Liver (tissue), 9 donors: ENCODE measurements around the gene BICRA. TPM values are rescaled to one million over a fixed set of nuclear protein-coding genes. Genes with fewer than 3 reads are reported as not detected.

Source experiments
- DNase-seq: peaks from one replicate; pipeline ENCODE4 v3.0.0-alpha.2; 2017; ENCODE audit warnings: low spot score
- H3K27ac ChIP-seq, 2 donors: one replicate each; pipeline ENCODE4 v1.7.0; 2013; ENCODE audit warnings: inconsistent platforms in 2 of 2, low read length in 2 of 2, control low read depth in 1 of 2, low read depth in 1 of 2, mild to moderate bottlenecking in 1 of 2
- H3K27me3 ChIP-seq, 4 donors: one replicate each; pipeline versions ENCODE4 v1.6.1 to v1.7.0; 2013; ENCODE audit warnings: low read length in 3 of 4, inconsistent platforms in 1 of 4, mild to moderate bottlenecking in 1 of 4, moderate library complexity in 1 of 4; ENCODE audit not compliant: control insufficient read depth in 4 of 4, insufficient read depth in 4 of 4
- H3K36me3 ChIP-seq, 4 donors: one replicate each; pipeline versions ENCODE4 v1.6.1 to v1.7.0; 2013; ENCODE audit warnings: low read length in 3 of 4, mild to moderate bottlenecking in 3 of 4, low read depth in 1 of 4, moderate library complexity in 1 of 4; ENCODE audit not compliant: control insufficient read depth in 4 of 4, insufficient read depth in 3 of 4
- H3K4me1 ChIP-seq, 4 donors: one replicate each; pipeline versions ENCODE4 v1.6.1 to v1.7.0; 2013; ENCODE audit warnings: low read length in 3 of 4, mild to moderate bottlenecking in 3 of 4, moderate library complexity in 1 of 4; ENCODE audit not compliant: control insufficient read depth in 4 of 4, insufficient read depth in 4 of 4
- H3K4me3 ChIP-seq, 3 donors: one replicate each; pipeline versions ENCODE4 v1.6.1 to v1.7.0; 2013; ENCODE audit warnings: low read length in 3 of 3, control low read depth in 1 of 3, low read depth in 1 of 3, mild to moderate bottlenecking in 1 of 3
- H3K9ac ChIP-seq, 2 donors: one replicate each; pipeline ENCODE4 v1.7.0; 2013; ENCODE audit warnings: low read length in 2 of 2, mild to moderate bottlenecking in 2 of 2, moderate library complexity in 2 of 2, control low read depth in 1 of 2, low read depth in 1 of 2
- H3K9me3 ChIP-seq, 4 donors: one replicate each; pipeline versions ENCODE4 v1.6.1 to v1.7.0; 2013; ENCODE audit warnings: low read length in 3 of 4; ENCODE audit not compliant: control insufficient read depth in 4 of 4
- EGR1 ChIP-seq, 2 donors: IDR thresholded peaks; 2 replicates each; pipeline ENCODE4 v1.6.1; 2016 to 2018; ENCODE audit warnings: antibody characterized with exemption in 2 of 2, low read depth in 2 of 2
- FOXA1 ChIP-seq: IDR thresholded peaks from 2 replicates; pipeline ENCODE4 v1.6.1; 2016; ENCODE audit warnings: antibody characterized with exemption
- FOXA2 ChIP-seq: IDR thresholded peaks from 2 replicates; pipeline ENCODE4 v1.6.1; 2016; ENCODE audit warnings: antibody characterized with exemption
- GABPA ChIP-seq, 2 donors: IDR thresholded peaks in 1 of 2; conservative IDR thresholded peaks in 1 of 2; 2 replicates each; pipeline ENCODE4 v1.6.1; 2016; ENCODE audit warnings: antibody characterized with exemption in 2 of 2, mild to moderate bottlenecking in 1 of 2, moderate library complexity in 1 of 2
- HNF4A ChIP-seq, 2 donors: conservative IDR thresholded peaks; 2 replicates each; pipeline ENCODE4 v1.6.1; 2016; ENCODE audit warnings: antibody characterized with exemption in 2 of 2, mild to moderate bottlenecking in 2 of 2
- HNF4G ChIP-seq: IDR thresholded peaks from 2 replicates; pipeline ENCODE4 v1.6.1; 2016; ENCODE audit warnings: antibody characterized with exemption
- JUND ChIP-seq, 2 donors: IDR thresholded peaks; 2 replicates each; pipeline ENCODE4 v1.6.1; 2016; ENCODE audit warnings: antibody characterized with exemption in 2 of 2
- NR2F2 ChIP-seq: IDR thresholded peaks from 2 replicates; pipeline ENCODE4 v1.6.1; 2016; ENCODE audit warnings: antibody characterized with exemption
- RAD21 ChIP-seq, 2 donors: IDR thresholded peaks; 2 replicates each; pipeline ENCODE4 v1.6.1; 2016; ENCODE audit warnings: antibody characterized with exemption in 2 of 2, mild to moderate bottlenecking in 2 of 2
- RXRA ChIP-seq, 2 donors: IDR thresholded peaks; 2 replicates each; pipeline ENCODE4 v1.6.1; 2017 to 2018; ENCODE audit warnings: antibody characterized with exemption in 2 of 2, mild to moderate bottlenecking in 1 of 2
- SP1 ChIP-seq: IDR thresholded peaks from 2 replicates; pipeline ENCODE4 v1.6.1; 2018; ENCODE audit warnings: antibody characterized with exemption, mild to moderate bottlenecking
- TAF1 ChIP-seq: conservative IDR thresholded peaks from 2 replicates; pipeline ENCODE4 v1.6.1; 2016; ENCODE audit warnings: antibody characterized with exemption, mild to moderate bottlenecking
- YY1 ChIP-seq: IDR thresholded peaks from 2 replicates; pipeline ENCODE4 v1.6.1; 2016; ENCODE audit warnings: antibody characterized with exemption, mild to moderate bottlenecking
- WGBS: extraction: QIAGEN DNeasy Blood & Tissue Kit; methylation state at CpG from one replicate; pipeline ENCODE4 v1.1.7; 2013; 5-methylcytosine and 5-hydroxymethylcytosine counted together
- polyA plus RNA-seq, 2 donors: library from polyadenylated mRNA; stranded (reverse) in 1 of 2; unstranded in 1 of 2; fragments of 200-250 nt in 1 of 2; fragments of >200 nt in 1 of 2; fragmentation: Nextera tagmentation in 1 of 2; extraction: Ambion mirVana in 1 of 2; gene quantifications; one replicate each; pipeline versions ENCODE4 v1.2.1 to v1.2.3, GENCODE V29; 2013 to 2015
- total RNA-seq, 2 donors: library from RNA; depleted of rRNA; stranded (reverse); fragments of >200 nt; gene quantifications; one replicate each; pipeline ENCODE4 v1.2.3, GENCODE V29; 2014
- TF ChIP-seq, protein P1 (sequence below): IDR thresholded peaks from 2 replicates; pipeline ENCODE4 v1.6.1; 2016; ENCODE audit warnings: antibody characterized with exemption
- TF ChIP-seq, protein P2 (sequence below): fragments of 150-350 bp; IDR thresholded peaks from 2 replicates; pipeline ENCODE4 v1.5.1; 2017; ENCODE audit warnings: improper control_type of control experiment, low read depth, low read length; ENCODE audit not compliant: missing input control
- TF ChIP-seq, protein P3 (sequence below): IDR thresholded peaks from 2 replicates; pipeline ENCODE4 v1.6.1; 2016; ENCODE audit warnings: antibody characterized with exemption
- TF ChIP-seq, protein P4 (sequence below): IDR thresholded peaks from 2 replicates; pipeline ENCODE4 v1.6.1; 2016; ENCODE audit warnings: antibody characterized with exemption, mild to moderate bottlenecking
- TF ChIP-seq, protein P5 (sequence below): IDR thresholded peaks from 2 replicates; pipeline ENCODE4 v1.6.1; 2016; ENCODE audit warnings: antibody characterized with exemption
- donor health status: healthy.
- donor health status: healthy.
- donor health status: healthy.
- donor health status: healthy.
- donor health status: healthy.

BICRA gene
- total and polyA plus RNA-seq, 4 donors, result 0.63 to 8.9 (median 3.0) TPM

DNA sequence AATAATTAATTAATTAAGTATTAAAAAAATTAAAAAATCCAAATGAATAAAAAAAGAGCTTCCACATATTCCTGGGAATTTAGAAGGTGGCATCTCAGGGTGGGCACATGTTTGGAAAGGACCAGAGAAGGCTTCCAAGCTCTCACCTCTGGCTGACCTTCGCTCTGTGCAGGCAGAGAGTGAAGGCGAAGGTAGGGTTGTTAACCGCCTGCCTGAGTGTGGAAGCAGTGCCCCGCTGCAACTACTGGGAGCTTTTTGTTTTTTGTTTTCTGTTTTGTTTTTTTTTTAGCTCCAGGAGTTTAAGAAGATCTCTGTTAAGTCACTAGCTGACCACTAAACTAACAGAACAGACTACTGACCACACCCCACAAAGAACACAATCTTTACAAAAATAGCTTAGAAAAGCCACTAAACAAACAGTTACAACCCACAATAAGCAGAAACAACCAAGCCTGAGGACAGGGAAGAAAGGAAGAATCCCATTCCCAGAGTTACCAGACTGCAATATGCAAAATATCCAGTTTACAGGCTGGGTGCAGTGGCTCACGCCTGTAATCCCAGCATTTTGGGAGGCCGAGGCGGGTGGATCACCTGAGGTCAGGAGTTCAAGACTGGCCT lies 47.4 kb upstream of the BICRA start:
- no peak overlapping the region for H3K27ac ChIP-seq
- TF ChIP-seq HNF4A (conservative IDR thresholded peaks at IDR 0.05) (no peak), JUND (IDR thresholded peaks at IDR 0.05) (no peak), FOXA2 (no peak), YY1 (no peak), FOXA1 (no peak), TAF1 (no peak), HNF4G (no peak), NR2F2 (no peak), RAD21 (IDR thresholded peaks at IDR 0.05) (no peak), RXRA (IDR thresholded peaks at IDR 0.05) (no peak), GABPA (IDR thresholded peaks at IDR 0.05 in 1 of 2, conservative IDR thresholded peaks at IDR 0.05 in 1 of 2) (no peak), EGR1 (IDR thresholded peaks at IDR 0.05; ENCODE audit: low read depth in 2 of 2) (no peak), SP1 (no peak)
- TF ChIP-seq, protein P1, sequence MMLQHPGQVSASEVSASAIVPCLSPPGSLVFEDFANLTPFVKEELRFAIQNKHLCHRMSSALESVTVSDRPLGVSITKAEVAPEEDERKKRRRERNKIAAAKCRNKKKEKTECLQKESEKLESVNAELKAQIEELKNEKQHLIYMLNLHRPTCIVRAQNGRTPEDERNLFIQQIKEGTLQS, result no peak
- TF ChIP-seq, protein P2, sequence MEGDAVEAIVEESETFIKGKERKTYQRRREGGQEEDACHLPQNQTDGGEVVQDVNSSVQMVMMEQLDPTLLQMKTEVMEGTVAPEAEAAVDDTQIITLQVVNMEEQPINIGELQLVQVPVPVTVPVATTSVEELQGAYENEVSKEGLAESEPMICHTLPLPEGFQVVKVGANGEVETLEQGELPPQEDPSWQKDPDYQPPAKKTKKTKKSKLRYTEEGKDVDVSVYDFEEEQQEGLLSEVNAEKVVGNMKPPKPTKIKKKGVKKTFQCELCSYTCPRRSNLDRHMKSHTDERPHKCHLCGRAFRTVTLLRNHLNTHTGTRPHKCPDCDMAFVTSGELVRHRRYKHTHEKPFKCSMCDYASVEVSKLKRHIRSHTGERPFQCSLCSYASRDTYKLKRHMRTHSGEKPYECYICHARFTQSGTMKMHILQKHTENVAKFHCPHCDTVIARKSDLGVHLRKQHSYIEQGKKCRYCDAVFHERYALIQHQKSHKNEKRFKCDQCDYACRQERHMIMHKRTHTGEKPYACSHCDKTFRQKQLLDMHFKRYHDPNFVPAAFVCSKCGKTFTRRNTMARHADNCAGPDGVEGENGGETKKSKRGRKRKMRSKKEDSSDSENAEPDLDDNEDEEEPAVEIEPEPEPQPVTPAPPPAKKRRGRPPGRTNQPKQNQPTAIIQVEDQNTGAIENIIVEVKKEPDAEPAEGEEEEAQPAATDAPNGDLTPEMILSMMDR, result no peak
- TF ChIP-seq, protein P3, sequence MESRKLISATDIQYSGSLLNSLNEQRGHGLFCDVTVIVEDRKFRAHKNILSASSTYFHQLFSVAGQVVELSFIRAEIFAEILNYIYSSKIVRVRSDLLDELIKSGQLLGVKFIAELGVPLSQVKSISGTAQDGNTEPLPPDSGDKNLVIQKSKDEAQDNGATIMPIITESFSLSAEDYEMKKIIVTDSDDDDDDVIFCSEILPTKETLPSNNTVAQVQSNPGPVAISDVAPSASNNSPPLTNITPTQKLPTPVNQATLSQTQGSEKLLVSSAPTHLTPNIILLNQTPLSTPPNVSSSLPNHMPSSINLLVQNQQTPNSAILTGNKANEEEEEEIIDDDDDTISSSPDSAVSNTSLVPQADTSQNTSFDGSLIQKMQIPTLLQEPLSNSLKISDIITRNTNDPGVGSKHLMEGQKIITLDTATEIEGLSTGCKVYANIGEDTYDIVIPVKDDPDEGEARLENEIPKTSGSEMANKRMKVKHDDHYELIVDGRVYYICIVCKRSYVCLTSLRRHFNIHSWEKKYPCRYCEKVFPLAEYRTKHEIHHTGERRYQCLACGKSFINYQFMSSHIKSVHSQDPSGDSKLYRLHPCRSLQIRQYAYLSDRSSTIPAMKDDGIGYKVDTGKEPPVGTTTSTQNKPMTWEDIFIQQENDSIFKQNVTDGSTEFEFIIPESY, result no peak
- TF ChIP-seq, protein P4, sequence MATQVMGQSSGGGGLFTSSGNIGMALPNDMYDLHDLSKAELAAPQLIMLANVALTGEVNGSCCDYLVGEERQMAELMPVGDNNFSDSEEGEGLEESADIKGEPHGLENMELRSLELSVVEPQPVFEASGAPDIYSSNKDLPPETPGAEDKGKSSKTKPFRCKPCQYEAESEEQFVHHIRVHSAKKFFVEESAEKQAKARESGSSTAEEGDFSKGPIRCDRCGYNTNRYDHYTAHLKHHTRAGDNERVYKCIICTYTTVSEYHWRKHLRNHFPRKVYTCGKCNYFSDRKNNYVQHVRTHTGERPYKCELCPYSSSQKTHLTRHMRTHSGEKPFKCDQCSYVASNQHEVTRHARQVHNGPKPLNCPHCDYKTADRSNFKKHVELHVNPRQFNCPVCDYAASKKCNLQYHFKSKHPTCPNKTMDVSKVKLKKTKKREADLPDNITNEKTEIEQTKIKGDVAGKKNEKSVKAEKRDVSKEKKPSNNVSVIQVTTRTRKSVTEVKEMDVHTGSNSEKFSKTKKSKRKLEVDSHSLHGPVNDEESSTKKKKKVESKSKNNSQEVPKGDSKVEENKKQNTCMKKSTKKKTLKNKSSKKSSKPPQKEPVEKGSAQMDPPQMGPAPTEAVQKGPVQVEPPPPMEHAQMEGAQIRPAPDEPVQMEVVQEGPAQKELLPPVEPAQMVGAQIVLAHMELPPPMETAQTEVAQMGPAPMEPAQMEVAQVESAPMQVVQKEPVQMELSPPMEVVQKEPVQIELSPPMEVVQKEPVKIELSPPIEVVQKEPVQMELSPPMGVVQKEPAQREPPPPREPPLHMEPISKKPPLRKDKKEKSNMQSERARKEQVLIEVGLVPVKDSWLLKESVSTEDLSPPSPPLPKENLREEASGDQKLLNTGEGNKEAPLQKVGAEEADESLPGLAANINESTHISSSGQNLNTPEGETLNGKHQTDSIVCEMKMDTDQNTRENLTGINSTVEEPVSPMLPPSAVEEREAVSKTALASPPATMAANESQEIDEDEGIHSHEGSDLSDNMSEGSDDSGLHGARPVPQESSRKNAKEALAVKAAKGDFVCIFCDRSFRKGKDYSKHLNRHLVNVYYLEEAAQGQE, result no peak
- TF ChIP-seq, protein P5, sequence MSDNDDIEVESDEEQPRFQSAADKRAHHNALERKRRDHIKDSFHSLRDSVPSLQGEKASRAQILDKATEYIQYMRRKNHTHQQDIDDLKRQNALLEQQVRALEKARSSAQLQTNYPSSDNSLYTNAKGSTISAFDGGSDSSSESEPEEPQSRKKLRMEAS, result no peak
- no peaks in the 10 kb centered on the region for H3K9me3 ChIP-seq
- DNase-seq, result no peak
- no peaks in the 10 kb centered on the region for H3K36me3 ChIP-seq
- 89% methylated on average over 7 of the region's 7 CpGs for WGBS
- H3K9ac ChIP-seq, result no peak overlapping the region
- peaks cover 0 to 4% (median 0%) of the 10 kb centered on the region in 4 donors for H3K4me1 ChIP-seq
- no peak overlapping the region for H3K4me3 ChIP-seq
- H3K27me3 ChIP-seq, result no peaks in the 10 kb centered on the region
